ENCODE measurements around the gene PLXDC2. TPM values are rescaled to one million over a fixed set of nuclear protein-coding genes. Genes with fewer than 3 reads are reported as not detected.

PLXDC2 gene
- total and polyA plus RNA-seq, 7 donors: 1.8 to 44.6 (median 18.2) TPM

GRCh38 chr10:19970717-19971116 is 154.5 kb downstream of the PLXDC2 start:
- H3K36me3 ChIP-seq: no peaks in the 10 kb centered on the region
- intact Hi-C loops (cut with DNase I): no loop called here
- TF ChIP-seq EP300 (IDR thresholded peaks at IDR 0.05): no peak
- 77 to 88% methylated on average over 4 of the region's 4 CpGs for WGBS, 2 donors
- no peak overlapping the region for H3K4me3 ChIP-seq
- H3K27ac ChIP-seq: peak overlapping the region in 1 of 4 donors; percentile 26
- H3K27me3 ChIP-seq: no peaks in the 10 kb centered on the region
- H3K4me1 ChIP-seq: peaks cover 0 to 9% (median 4%) of the 10 kb centered on the region in 4 donors
- H3K9me3 ChIP-seq: no peaks in the 10 kb centered on the region
- no peak for DNase-seq

- H3K4me3 ChIP-seq: no peak overlapping the region
- H3K36me3 ChIP-seq: no peaks in the 10 kb centered on the region
- no peak for DNase-seq
- H3K27ac ChIP-seq: peak overlapping the region in 2 of 4 donors; percentile 10 to 26
- intact Hi-C loops (cut with DNase I): no loop called here
- TF ChIP-seq POLR2A (IDR thresholded peaks at IDR 0.05) (no peak), EP300 (IDR thresholded peaks at IDR 0.05) (no peak), POLR2AphosphoS5 (IDR thresholded peaks at IDR 0.05) (no peak)
- H3K9me3 ChIP-seq: no peaks in the 10 kb centered on the region
- H3K27me3 ChIP-seq: no peaks in the 10 kb centered on the region
- WGBS, 2 donors: 70 to 78% methylated on average over 9 of the region's 9 CpGs
- peaks cover 0 to 13% (median 6%) of the 10 kb centered on the region in 4 donors for H3K4me1 ChIP-seq
These were observed 155.3 kb downstream of the PLXDC2 start for GRCh38 chr10:19971343-19972052.

GRCh38 chr10:19974138-19974537 is 157.9 kb downstream of the PLXDC2 start:
- Histone ChIP-seq H3K4me3 (no peak overlapping the region), H3K4me1 (peaks cover 0 to 22% (median 10%) of the 10 kb centered on the region in 4 donors), H3K9me3 (no peaks in the 10 kb centered on the region), H3K36me3 (no peaks in the 10 kb centered on the region), H3K27ac (no peak overlapping the region), H3K27me3 (no peaks in the 10 kb centered on the region)
- intact Hi-C loops (cut with DNase I): no loop called here
- 56 to 59% methylated on average over 1 of the region's 1 CpG for WGBS, 2 donors
- TF ChIP-seq EP300 (IDR thresholded peaks at IDR 0.05): no peak
- TF ChIP-seq POLR2A (IDR thresholded peaks at IDR 0.05): no peak
- no peak for TF ChIP-seq POLR2AphosphoS5 (IDR thresholded peaks at IDR 0.05)
- no peak for TF ChIP-seq CTCF (IDR thresholded peaks at IDR 0.05)
- no peak for DNase-seq

GRCh38 chr10:19974554-19974953 is 158.3 kb downstream of the PLXDC2 start:
- H3K4me3 ChIP-seq: no peak overlapping the region
- no peak overlapping the region for H3K27ac ChIP-seq
- no peak for DNase-seq
- WGBS, 2 donors: 88 to 89% methylated on average over 2 of the region's 2 CpGs
- no peaks in the 10 kb centered on the region for H3K9me3 ChIP-seq
- H3K36me3 ChIP-seq: no peaks in the 10 kb centered on the region
- intact Hi-C loops (cut with DNase I): no loop called here
- H3K27me3 ChIP-seq: no peaks in the 10 kb centered on the region
- TF ChIP-seq POLR2A (IDR thresholded peaks at IDR 0.05): no peak
- no peak for TF ChIP-seq CTCF (IDR thresholded peaks at IDR 0.05)
- TF ChIP-seq EP300 (IDR thresholded peaks at IDR 0.05): no peak
- no peak for TF ChIP-seq POLR2AphosphoS5 (IDR thresholded peaks at IDR 0.05)
- H3K4me1 ChIP-seq: peaks cover 0 to 22% (median 10%) of the 10 kb centered on the region in 4 donors

GRCh38 chr10:19977097-19977521 is 160.9 kb downstream of the PLXDC2 start:
- no peaks in the 10 kb centered on the region for H3K27me3 ChIP-seq
- peak overlapping the region in 1 of 4 donors; percentile 10 for H3K27ac ChIP-seq
- DNase-seq: no peak
- H3K4me3 ChIP-seq: no peak overlapping the region
- TF ChIP-seq CTCF (IDR thresholded peaks at IDR 0.05) (no peak), POLR2AphosphoS5 (IDR thresholded peaks at IDR 0.05) (peak in 1 of 4 donors; percentile 38)
- no peaks in the 10 kb centered on the region for H3K36me3 ChIP-seq
- intact Hi-C loops (cut with DNase I): no loop called here
- peaks cover 0 to 14% (median 6%) of the 10 kb centered on the region in 4 donors for H3K4me1 ChIP-seq
- WGBS, 2 donors: 77 to 87% methylated on average over 3 of the region's 3 CpGs
- H3K9me3 ChIP-seq: no peaks in the 10 kb centered on the region
